ENCODE data around the gene EIF4A2.

EIF4A2 gene

DNA sequence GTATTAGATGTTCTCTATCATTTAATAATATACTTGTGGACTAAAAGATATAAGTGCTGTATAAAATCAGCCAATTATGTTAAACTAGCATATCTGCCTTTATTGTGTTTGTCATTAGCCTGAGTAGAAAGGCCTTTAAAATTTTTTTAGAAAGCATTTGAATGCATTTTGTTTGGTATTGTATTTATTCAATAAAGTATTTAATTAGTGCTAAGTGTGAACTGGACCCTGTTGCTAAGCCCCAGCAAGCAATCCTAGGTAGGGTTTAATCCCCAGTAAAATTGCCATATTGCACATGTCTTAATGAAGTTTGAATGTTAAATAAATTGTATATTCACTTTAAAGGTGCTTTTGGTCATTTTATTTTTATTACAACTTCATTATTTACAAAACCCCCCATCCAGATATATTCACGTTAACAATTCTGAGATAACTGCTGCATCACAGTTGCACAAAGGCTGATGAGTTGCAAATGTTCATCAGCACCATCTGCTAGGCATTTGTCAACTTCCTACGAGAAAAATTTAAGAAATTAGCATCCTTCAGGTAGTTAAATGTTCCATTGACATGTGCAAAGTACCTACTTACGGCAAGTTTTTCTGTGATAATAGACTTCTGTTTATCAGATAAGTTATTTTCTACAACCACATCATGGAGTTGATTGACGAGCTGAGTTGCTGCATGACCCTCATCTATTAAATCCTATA lies 6.3 kb downstream of the EIF4A2 start:
- peaks cover 43% of the 10 kb centered on the region for H3K4me1 ChIP-seq (ENCODE audit: insufficient read depth, low read length, poor library complexity, severe bottlenecking)
- no peaks in the 10 kb centered on the region for H3K9me3 ChIP-seq (ENCODE audit: insufficient read depth, low read depth, low read length)
- no peak overlapping the region for H3K9ac ChIP-seq (ENCODE audit: low read depth, low read length, poor library complexity, severe bottlenecking)
- H3K4me3 ChIP-seq (ENCODE audit: low read length, poor library complexity, severe bottlenecking) = no peak overlapping the region
- TF ChIP-seq EZH2phosphoT487 (IDR thresholded peaks at IDR 0.05; ENCODE audit: borderline replicate concordance) = no peak
- TF ChIP-seq, protein P1, sequence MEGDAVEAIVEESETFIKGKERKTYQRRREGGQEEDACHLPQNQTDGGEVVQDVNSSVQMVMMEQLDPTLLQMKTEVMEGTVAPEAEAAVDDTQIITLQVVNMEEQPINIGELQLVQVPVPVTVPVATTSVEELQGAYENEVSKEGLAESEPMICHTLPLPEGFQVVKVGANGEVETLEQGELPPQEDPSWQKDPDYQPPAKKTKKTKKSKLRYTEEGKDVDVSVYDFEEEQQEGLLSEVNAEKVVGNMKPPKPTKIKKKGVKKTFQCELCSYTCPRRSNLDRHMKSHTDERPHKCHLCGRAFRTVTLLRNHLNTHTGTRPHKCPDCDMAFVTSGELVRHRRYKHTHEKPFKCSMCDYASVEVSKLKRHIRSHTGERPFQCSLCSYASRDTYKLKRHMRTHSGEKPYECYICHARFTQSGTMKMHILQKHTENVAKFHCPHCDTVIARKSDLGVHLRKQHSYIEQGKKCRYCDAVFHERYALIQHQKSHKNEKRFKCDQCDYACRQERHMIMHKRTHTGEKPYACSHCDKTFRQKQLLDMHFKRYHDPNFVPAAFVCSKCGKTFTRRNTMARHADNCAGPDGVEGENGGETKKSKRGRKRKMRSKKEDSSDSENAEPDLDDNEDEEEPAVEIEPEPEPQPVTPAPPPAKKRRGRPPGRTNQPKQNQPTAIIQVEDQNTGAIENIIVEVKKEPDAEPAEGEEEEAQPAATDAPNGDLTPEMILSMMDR (conservative IDR thresholded peaks at IDR 0.05; ENCODE audit: low read length) = no peak
- no peaks in the 10 kb centered on the region for H3K9me2 ChIP-seq (replicated peaks; ENCODE audit: low read depth, low read length)
- H3K27me3 ChIP-seq (ENCODE audit: insufficient read depth, low read length, poor library complexity, severe bottlenecking) = peaks cover 4% of the 10 kb centered on the region
- peaks cover 69% of the 10 kb centered on the region for H4K20me1 ChIP-seq (ENCODE audit: insufficient read depth, low read length, poor library complexity, severe bottlenecking)
- peaks cover 91% of the 10 kb centered on the region for H3K36me3 ChIP-seq (ENCODE audit: insufficient read depth, low read length)
- peaks cover 55% of the 10 kb centered on the region for H3K79me2 ChIP-seq (ENCODE audit: insufficient read depth, low read length)
- H2AFZ ChIP-seq (ENCODE audit: low read length) = no peak overlapping the region
- peak overlapping the region; percentile 98 for H3K4me2 ChIP-seq (ENCODE audit: low read depth, low read length, poor library complexity, severe bottlenecking)
- peaks cover 58% of the 10 kb centered on the region for H3F3A ChIP-seq (ENCODE audit: low read depth)

DNA sequence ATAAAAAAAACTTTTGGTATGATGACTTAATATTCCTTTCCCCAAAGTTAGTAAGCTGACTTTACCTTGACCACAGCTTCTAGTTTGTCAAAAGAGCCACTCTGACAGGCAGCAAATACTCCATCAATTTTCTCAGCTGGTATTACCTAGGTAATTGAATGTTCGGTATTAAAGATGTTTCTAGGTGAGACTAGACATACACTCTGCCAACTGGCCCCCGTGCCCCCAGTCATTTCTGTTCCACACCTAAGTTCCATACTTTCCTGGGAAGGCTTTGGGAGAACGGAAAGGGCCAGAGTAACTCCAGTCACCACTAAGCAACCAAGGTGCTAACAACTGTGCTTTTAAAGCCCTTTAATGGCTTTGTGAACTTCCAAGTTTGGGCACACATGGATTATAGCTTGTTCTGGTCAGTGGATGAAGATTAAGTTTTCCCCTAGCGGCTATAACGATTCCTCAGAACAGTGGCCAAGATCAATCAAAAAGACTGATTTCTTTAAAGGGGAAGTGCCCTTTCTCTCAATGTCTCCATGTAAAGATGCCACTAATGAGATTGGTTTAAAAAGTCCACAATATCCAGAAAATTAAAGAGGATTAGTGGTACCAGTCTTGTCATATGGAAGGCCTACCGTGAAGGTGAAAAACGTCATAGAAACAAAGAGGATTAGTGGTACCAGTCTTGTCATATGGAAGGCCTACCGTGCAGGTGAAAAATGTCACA lies 7.0 kb downstream of the EIF4A2 start:
- TF ChIP-seq EZH2phosphoT487 (IDR thresholded peaks at IDR 0.05; ENCODE audit: borderline replicate concordance) = no peak
- TF ChIP-seq, protein P1 (conservative IDR thresholded peaks at IDR 0.05; ENCODE audit: low read length) = no peak
- Histone ChIP-seq H3K9me2 (replicated peaks; ENCODE audit: low read depth, low read length) (no peaks in the 10 kb centered on the region), H3K4me3 (ENCODE audit: low read length, poor library complexity, severe bottlenecking) (no peak overlapping the region), H3K36me3 (ENCODE audit: insufficient read depth, low read length) (peaks cover 84% of the 10 kb centered on the region), H3K4me1 (ENCODE audit: insufficient read depth, low read length, poor library complexity, severe bottlenecking) (peaks cover 37% of the 10 kb centered on the region), H2AFZ (ENCODE audit: low read length) (no peak overlapping the region), H3K4me2 (ENCODE audit: low read depth, low read length, poor library complexity, severe bottlenecking) (peak overlapping the region; percentile 98), H3K9me3 (ENCODE audit: insufficient read depth, low read depth, low read length) (no peaks in the 10 kb centered on the region), H3K27me3 (ENCODE audit: insufficient read depth, low read length, poor library complexity, severe bottlenecking) (no peaks in the 10 kb centered on the region), H3F3A (ENCODE audit: low read depth) (peaks cover 58% of the 10 kb centered on the region), H4K20me1 (ENCODE audit: insufficient read depth, low read length, poor library complexity, severe bottlenecking) (peaks cover 62% of the 10 kb centered on the region), H3K79me2 (ENCODE audit: insufficient read depth, low read length) (peaks cover 48% of the 10 kb centered on the region), H3K9ac (ENCODE audit: low read depth, low read length, poor library complexity, severe bottlenecking) (no peak overlapping the region)

DNA sequence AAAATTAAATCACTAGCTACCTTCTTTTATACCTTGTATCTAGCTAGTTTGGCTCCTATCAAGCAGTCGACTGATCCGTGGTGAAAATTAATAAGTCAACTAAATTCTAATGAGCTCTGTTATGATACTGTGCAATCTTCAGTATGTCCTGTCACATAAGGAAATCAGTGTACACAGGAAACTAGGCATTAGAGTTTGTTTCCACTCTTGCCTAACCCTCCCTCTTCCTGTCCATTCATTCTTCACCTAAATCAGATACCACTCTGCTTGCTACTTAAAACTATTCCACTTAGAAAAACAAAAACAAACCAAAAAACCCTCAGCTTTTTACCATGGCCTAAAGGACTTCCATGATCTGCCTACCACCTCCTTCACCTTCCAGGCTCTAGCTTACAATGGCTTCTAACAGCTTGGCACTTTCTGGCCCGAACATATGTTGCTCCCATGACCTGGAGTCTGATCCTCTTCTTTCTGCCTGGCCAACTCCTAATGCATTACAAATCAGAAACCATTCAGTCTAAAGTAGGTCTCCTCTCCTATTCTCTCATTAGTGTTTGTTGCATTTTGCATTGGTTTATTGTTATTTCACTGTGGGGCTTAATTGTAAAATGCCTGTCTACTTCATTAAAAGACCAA lies 15.0 kb downstream of the EIF4A2 start:
- TF ChIP-seq, protein P1 (conservative IDR thresholded peaks at IDR 0.05; ENCODE audit: low read length) = no peak
- TF ChIP-seq EZH2phosphoT487 (IDR thresholded peaks at IDR 0.05; ENCODE audit: borderline replicate concordance) = no peak
- peaks cover 22% of the 10 kb centered on the region for H3K4me1 ChIP-seq (ENCODE audit: insufficient read depth, low read length, poor library complexity, severe bottlenecking)
- no peak overlapping the region for H3K4me3 ChIP-seq (ENCODE audit: low read length, poor library complexity, severe bottlenecking)
- H3F3A ChIP-seq (ENCODE audit: low read depth) = peaks cover under 1% of the 10 kb centered on the region; the same call in 1 of the 2 replicates
- peaks cover 41% of the 10 kb centered on the region; the same call in 1 of the 2 replicates for H3K36me3 ChIP-seq (ENCODE audit: insufficient read depth, low read length)
- no peak overlapping the region for H2AFZ ChIP-seq (ENCODE audit: low read length)
- H3K9me3 ChIP-seq (ENCODE audit: insufficient read depth, low read depth, low read length) = no peaks in the 10 kb centered on the region
- H3K27me3 ChIP-seq (ENCODE audit: insufficient read depth, low read length, poor library complexity, severe bottlenecking) = no peaks in the 10 kb centered on the region
- peak overlapping the region; percentile 24 for H3K4me2 ChIP-seq (ENCODE audit: low read depth, low read length, poor library complexity, severe bottlenecking)
- peaks cover 53% of the 10 kb centered on the region for H3K79me2 ChIP-seq (ENCODE audit: insufficient read depth, low read length)
- H3K9me2 ChIP-seq (replicated peaks; ENCODE audit: low read depth, low read length) = no peaks in the 10 kb centered on the region
- peaks cover 27% of the 10 kb centered on the region for H4K20me1 ChIP-seq (ENCODE audit: insufficient read depth, low read length, poor library complexity, severe bottlenecking)
- no peak overlapping the region for H3K9ac ChIP-seq (ENCODE audit: low read depth, low read length, poor library complexity, severe bottlenecking)
